ENCODE results near the gene DCX.
"Not testable (repeated sequence)": the region's sequence is repeated elsewhere in the genome, so short reads cannot be mapped to it uniquely, and the experiment has no call there.

DCX gene

GRCh38 chrX:111365770-111366325 lies 46.1 kb downstream of the DCX start:
- no peak for DNase-seq

DNA sequence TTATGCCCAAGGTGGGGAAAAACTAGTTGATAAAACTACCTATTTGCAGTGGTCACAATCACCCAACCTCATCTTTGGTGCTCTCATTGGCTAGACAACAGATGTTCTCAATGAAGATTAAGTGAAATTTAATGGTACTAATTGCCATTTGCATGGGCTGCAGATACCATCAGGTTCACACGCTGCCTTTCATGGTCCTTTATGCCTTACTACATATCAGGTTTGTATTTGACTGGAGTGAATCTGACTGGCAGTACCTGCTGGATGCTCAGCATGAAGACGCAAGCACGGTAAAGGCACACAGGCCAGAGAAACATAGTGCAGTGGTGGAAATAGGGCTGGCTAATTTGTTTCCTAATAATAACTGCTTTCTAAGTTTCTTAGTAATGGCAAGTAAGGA lies 48.3 kb downstream of the DCX start:
- DNase-seq = no peak

- no peak for DNase-seq
Observed at GRCh38 chrX:111361751-111362150, 50.2 kb downstream of the DCX start.

DNA sequence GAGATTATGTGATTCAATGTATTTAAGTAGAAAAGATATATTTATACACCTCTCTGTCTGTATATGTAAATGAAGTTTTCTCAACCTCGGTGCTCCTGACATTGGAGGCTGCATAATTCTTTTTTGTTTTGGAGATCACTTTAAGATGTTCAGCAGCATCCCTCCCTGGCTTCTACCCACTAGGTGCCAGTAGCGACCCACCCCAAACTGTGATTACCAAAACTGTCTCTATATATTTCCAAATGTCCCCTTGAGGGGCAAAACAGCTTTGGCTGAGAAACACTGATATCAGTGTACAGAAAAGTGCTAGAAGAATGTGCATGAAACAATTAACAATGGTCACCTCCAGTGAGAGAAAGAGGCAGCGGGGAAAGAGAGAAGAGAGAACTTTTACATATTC lies 51.2 kb downstream of the DCX start:
- no peak for DNase-seq

GRCh38 chrX:111355523-111356115 lies 56.4 kb downstream of the DCX start:
- no peak for DNase-seq

GRCh38 chrX:111354496-111354895 lies 57.5 kb downstream of the DCX start:
- DNase-seq = no peak

DNA sequence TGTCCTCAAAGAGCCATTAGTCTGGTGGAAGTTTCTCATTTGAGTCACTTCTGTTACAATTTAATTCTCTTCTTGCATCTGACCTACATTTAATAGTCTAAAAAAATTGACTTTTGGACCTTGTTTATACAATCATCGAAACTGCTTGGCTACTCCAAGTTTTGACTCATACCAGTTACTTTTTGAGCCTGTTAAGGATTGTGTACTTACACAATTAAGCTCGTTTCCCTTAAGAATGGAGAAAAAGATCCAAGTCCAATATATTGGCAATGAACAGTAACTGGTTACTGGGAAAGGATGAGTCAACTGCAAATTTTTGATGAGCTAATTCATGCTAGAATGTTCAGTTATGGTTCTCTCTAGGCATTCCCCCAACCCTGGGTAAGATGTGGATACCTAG lies 58.2 kb downstream of the DCX start:
- no peak for DNase-seq

DNA sequence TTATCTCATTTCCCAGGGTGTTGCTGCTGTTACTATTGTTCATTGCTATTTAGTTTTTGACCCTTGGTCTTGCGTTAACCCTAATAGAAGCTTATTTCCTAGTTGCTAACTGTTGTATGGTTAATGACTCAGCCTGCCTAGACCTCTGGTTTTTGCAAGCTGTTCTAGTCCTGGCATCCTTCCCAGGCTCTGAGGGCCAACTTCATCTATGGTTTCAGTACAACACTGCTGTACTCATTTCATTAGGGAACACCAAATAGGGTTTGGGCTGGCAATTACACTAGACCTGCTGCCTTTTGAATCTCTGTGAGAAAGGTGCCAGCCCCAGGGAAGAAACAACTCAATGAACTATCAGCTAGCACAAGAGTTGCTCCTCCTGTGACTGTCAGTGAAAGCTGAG lies 59.6 kb downstream of the DCX start:
- DNase-seq = no peak

GRCh38 chrX:111349934-111350333 lies 62.1 kb downstream of the DCX start:
- no peak for DNase-seq

DNA sequence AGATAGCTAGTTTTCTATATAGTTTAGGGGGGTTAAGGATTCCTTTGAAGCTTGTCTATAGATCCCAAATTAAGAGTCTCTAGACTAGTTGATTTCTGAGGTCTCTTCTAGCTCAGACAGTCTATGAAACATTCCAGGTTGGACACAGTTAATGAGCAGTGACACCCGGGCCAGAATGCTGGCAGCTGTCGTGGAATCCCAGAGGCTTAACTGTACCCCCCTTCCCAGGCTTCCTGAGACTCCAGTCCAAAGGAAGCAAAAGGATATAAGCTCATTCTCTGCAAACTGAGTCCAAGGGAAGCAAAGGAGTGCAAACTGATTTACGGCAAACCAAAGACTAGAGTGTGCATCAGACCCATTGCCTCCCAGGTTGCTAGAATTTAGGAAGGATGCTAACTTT lies 62.9 kb downstream of the DCX start:
- DNase-seq = no peak

- no peak for DNase-seq
Observed at GRCh38 chrX:111348429-111348828, 63.6 kb downstream of the DCX start.

GRCh38 chrX:111346150-111346549 lies 65.8 kb downstream of the DCX start:
- not testable (repeated sequence) for DNase-seq

DNA sequence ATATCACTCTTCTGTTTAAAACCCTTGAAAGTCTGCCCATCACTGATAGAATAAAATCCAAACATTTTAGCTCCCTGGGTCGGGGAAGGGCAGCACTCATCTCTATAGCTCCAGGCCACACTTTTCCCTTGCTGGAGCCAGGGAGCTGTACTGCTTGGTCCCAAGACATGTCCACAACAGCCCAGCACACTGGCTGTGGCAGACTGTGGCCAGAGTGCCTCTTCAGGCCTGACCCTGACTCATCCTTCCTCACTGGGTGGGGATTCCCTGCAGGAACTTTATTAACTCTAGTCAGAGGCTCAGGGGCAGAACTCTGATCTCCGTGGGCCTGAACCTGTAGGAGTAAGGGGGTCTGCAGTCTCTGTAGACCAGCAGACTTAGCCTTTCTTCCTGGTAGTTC lies 71.9 kb downstream of the DCX start:
- DNase-seq = no peak

GRCh38 chrX:111339212-111339611 lies 72.8 kb downstream of the DCX start:
- no peak for DNase-seq

GRCh38 chrX:111338095-111338698 lies 73.8 kb downstream of the DCX start:
- DNase-seq = no peak

- no peak for DNase-seq
Observed at GRCh38 chrX:111337067-111337637, 74.8 kb downstream of the DCX start.

DNA sequence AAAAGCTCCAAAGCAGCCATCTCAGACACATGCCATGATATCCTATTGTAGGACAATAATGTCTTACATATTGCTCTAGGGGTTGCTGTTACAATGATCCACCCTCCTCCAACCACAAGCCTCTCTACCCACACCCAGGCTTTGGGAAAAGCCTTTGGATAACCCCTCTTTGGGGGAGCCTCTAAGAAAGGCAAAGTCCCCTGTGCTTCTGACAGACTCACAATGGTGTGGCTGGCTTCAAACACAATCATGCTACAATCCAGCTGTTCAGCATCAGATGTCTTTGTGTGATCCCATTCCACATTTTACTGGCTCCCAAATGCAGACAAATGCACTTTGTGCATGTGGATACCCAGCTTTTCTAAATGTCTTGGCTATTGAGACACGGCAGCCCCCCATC lies 75.9 kb downstream of the DCX start:
- no peak for DNase-seq

- no peak for DNase-seq
Observed at GRCh38 chrX:111329370-111329769, 82.6 kb downstream of the DCX start.

GRCh38 chrX:111328858-111329257 lies 83.1 kb downstream of the DCX start:
- no peak for DNase-seq

DNA sequence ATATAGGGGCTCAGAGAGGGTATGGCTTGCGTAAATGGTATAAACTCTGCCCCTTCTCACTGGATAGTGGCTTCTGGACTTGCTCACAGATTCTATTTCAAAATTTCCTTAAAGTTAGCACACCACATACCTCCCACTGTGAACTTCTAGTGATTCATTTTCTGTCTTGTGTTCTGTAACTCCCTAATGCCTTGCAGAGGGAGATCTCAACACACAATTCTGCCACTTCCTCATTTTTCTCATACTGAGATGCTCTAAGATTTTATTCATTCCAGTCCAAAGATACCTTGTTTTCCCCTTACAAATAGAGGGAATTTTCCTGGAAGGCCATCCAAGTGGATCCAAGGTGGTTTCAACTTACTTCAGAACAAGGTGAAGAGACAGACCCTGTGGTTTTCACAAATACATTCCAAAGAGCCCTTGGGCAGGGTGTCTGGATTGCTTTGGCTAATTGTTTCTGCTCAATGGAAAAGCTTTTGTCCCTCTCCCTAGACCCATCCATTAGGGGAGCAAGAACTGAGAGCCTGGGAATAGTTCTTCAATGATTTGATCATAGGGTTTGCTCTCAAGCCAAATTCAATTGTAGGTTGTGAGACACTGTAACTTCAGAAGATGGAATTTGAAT lies 89.6 kb downstream of the DCX start:
- DNase-seq = no peak

DNA sequence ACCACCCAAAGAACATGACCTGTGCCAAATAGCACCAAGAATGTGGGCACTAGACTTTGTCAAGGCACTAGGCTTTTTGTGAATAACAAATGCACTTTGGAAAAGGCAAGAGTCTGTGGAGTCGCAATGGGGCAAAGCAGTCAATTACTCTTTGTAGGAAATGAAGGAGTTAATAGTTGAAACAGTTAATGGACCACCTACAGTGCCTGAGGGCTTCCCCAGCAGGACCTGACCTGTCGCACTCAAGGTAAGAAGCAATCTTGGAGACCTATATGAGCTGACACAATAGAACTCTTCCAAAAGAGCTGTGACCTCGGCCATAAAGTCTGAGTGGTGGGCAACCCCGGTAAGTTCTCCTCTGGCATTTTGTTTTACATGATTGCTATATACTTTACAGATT lies 92.5 kb downstream of the DCX start:
- no peak for DNase-seq

GRCh38 chrX:111318901-111319300 lies 93.1 kb downstream of the DCX start:
- DNase-seq = no peak

DNA sequence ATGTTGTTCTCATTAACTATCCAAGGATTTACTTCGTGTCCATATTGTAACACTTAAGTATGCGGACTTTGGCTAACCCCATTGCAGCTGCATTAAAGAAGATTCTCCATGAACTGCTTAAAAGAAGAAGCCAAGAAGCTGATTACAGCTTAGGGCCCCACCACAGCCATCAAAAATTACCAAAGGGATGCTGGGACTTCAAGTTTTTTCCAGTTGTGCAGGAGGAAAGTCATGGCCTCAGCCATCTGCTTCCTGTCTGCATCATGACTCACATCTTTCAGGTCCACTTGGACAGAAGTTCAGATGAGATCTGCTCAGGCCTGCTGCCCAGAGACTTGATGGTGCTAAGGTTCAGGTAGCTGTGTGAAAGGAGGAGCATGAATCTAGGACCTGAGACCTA lies 102.9 kb downstream of the DCX start:
- no peak for DNase-seq

GRCh38 chrX:111308039-111308438 lies 104.0 kb downstream of the DCX start:
- no peak for DNase-seq
